Prostate gland (tissue), 2 donors: Measurements from ENCODE around the gene MAGI3.

Source experiments
- CTCF ChIP-seq, 4 experiments: fragments of 200-600 bp in 2 of 4; fragments of 450-650 bp in 2 of 4; sonication (generic) in 2 of 4; IDR thresholded peaks; 1 replicate in 3 of 4; 2 replicates in 1 of 4; pipeline ENCODE4 v1.5.1; 2016 to 2019; ENCODE audit warnings: antibody characterized with exemption in 4 of 4, mild to moderate bottlenecking in 2 of 4, moderate library complexity in 2 of 4
- POLR2AphosphoS5 ChIP-seq: sonication (generic); formaldehyde crosslinking; IDR thresholded peaks from one replicate; pipeline ENCODE4 v1.6.1; 2017; ENCODE audit warnings: antibody characterized with exemption

DNA sequence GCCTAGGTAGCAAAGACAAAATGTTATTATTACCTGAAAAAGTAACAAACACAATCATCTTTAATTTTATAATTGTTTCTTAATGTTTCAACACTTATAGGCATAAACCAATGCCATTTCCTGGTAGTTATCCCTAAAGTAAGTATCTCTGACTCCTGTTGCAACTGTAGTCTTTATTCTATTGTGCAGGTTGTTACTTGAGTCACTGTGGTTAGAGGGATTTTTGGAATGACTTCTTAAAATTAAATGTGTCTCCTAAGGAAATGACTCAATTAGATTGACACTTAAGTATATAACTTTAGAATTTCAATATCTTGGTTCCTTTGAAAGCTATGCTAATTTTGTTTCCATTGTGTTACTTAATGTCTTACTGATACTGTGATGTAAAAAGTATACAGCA, 225.1 kb downstream of the MAGI3 start:
- TF ChIP-seq CTCF (IDR thresholded peaks at IDR 0.05) (no peak), POLR2AphosphoS5 (no peak)
